C4-2B (cell line): Measurements from ENCODE around the gene SOS2.

ENCODE experiments used
- ZFX ChIP-seq: fragments of 450-650 bp; IDR thresholded peaks from 2 replicates; pipeline ENCODE4 v1.6.1; 2017
- TF ChIP-seq, protein P1 (sequence below): fragments of 450-650 bp; conservative IDR thresholded peaks from 2 replicates; pipeline ENCODE4 v1.5.1; 2017; ENCODE audit warnings: mild to moderate bottlenecking

DNA sequence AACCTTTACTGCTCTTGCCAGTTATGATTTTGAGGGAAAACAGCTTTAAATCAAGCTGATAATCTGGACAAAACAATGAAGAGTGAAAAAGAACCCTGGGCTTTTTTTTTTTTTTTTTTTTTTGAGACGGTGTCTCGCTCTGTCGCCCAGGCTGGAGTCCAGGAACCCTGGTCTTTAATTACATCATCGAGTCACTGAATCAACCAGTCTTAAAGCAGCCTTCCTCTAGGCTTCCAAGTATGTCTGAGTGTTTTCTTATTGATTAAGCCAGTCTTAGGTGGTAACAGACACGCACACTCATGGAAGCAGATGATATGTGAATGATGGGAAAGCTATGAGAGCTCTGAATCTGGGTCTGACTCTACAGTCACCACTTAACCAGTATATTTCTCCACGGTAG, 109.1 kb downstream of the SOS2 start:
- TF ChIP-seq, protein P1, sequence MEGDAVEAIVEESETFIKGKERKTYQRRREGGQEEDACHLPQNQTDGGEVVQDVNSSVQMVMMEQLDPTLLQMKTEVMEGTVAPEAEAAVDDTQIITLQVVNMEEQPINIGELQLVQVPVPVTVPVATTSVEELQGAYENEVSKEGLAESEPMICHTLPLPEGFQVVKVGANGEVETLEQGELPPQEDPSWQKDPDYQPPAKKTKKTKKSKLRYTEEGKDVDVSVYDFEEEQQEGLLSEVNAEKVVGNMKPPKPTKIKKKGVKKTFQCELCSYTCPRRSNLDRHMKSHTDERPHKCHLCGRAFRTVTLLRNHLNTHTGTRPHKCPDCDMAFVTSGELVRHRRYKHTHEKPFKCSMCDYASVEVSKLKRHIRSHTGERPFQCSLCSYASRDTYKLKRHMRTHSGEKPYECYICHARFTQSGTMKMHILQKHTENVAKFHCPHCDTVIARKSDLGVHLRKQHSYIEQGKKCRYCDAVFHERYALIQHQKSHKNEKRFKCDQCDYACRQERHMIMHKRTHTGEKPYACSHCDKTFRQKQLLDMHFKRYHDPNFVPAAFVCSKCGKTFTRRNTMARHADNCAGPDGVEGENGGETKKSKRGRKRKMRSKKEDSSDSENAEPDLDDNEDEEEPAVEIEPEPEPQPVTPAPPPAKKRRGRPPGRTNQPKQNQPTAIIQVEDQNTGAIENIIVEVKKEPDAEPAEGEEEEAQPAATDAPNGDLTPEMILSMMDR: no peak
- TF ChIP-seq ZFX: no peak
